MM.1S (cell line): ENCODE measurements around the gene UCP3.

ENCODE experiments used
- CTCF ChIP-seq: fragments of 300-600 bp; sonication (generic); IDR thresholded peaks from 2 replicates; pipeline ENCODE4 v1.5.1; 2016; ENCODE audit warnings: antibody characterized with exemption, low read length, mixed read lengths
- EZH2 ChIP-seq: fragments of 300-600 bp; sonication (generic); optimal IDR thresholded peaks from 2 replicates; pipeline ENCODE3; 2017; ENCODE audit warnings: low read depth, mild to moderate bottlenecking, antibody characterized with exemption, low read length, mixed read lengths

DNA sequence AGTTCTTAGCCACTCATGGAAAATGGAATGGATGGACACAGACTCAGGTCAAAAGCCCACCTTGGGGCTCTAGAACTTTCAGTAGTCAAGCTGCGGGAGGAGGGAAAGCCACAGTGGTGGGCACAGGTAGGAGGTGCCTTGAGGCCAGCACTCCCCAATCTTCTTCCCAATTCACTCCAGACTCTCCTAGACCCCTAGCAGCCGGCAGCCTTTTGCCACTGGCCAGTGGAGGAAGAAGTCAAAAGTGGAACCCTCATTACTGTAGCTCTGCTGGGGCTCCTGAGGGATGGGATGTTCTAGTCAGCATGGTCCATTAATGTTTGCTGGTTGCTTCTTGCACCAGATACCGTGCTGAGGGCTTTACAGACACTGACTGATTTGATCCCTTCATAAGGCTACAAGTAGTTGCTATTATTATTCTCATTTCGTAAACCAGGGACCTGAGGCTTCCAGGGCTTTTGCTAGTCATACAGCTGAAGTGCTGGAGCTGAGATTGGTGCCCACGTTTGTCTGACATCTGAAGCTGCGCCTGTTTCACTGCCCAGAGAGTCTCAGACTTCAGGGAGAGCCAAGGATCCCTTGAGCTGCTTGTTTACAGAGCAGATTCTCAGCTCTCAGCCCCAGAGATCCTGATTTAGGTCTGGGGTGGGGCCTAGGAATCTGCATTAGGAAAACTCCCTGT is 1.1 kb downstream of the UCP3 start:
- no peak for TF ChIP-seq CTCF
- TF ChIP-seq EZH2: no peak
